ENCODE results near the gene PLEKHA1. TPM values are rescaled to one million over a fixed set of nuclear protein-coding genes. Genes with fewer than 3 reads are reported as not detected.

PLEKHA1 gene
- total RNA-seq, 5 donors from 2014 or later (not counting 1 experiment from before 2014, with no cell fraction given) = 36.8 to 58.6 (median 40.5) TPM

DNA sequence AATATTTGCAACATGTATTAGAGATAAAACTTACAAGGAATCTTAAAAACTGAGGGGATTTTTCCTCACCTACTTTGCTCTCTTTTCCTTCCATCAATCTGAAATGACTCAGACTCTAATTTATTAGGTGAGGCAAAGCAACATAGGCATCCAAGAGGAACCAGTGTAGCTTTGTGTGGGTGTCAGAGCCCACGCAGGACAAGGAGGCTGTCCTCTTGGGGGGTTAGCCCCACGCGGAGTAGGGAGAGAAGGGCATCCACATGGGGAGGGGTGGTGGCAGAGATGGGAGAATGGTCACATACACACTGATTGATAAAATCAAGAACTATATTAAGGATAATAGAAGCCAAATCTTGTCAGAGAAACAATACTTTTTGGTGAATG lies 46.1 kb downstream of the PLEKHA1 start:
- H3K27me3 ChIP-seq (replicated peaks in 1 of 2; ENCODE audit: control insufficient read depth in 2 of 2, extremely low read depth in 1 of 2, insufficient read depth in 2 of 2, low read length in 1 of 2) = no peaks in the 10 kb centered on the region
- H3K27ac Mint-ChIP-seq = peak overlapping the region; percentile 90 to 94
- ChIA-PET CTCF (no interaction called here), POLR2A (interaction anchor here in 1 of 2 donors (0.6 kb wide), 1 partner anchor 47 kb away, joined by 3 read pairs; no protein-coding TSS in a partner anchor)
- peak overlapping the region; percentile 57 for H3K27ac ChIP-seq (ENCODE audit: low read length)
- no peaks in the 10 kb centered on the region for H3K9me3 Mint-ChIP-seq
- H3K9me3 ChIP-seq = no peaks in the 10 kb centered on the region
- H3K36me3 Mint-ChIP-seq = peaks cover 32% of the 10 kb centered on the region
- H3K4me3 Mint-ChIP-seq = peak overlapping the region in 1 of 3 donors; percentile 53
- peaks cover 57 to 83% (median 82%) of the 10 kb centered on the region in 3 donors for H3K4me1 Mint-ChIP-seq
- no peaks in the 10 kb centered on the region for H3K27me3 Mint-ChIP-seq
- H3K4me1 ChIP-seq (ENCODE audit: control insufficient read depth in 1 of 2, extremely low read depth in 1 of 2, insufficient read depth in 2 of 2, low read length in 2 of 2) = peaks cover 45 to 50% of the 10 kb centered on the region in 2 experiments
- peaks cover 0 to 14% of the 10 kb centered on the region in 2 donors for H3K36me3 ChIP-seq (ENCODE audit: control insufficient read depth in 2 of 2, extremely low read depth in 1 of 2, insufficient read depth in 1 of 2, low read length in 1 of 2)
- WGBS (ENCODE audit: insufficient coverage) = no CpG with 5 or more reads among the region's 3 CpGs
- DNase-seq (no peak), ATAC-seq (replicated peaks in 1 of 4) (no peak)
- no peak overlapping the region for H3K4me3 ChIP-seq (ENCODE audit: control insufficient read depth in 1 of 2, extremely low read depth in 1 of 2, low read length in 1 of 2)

DNA sequence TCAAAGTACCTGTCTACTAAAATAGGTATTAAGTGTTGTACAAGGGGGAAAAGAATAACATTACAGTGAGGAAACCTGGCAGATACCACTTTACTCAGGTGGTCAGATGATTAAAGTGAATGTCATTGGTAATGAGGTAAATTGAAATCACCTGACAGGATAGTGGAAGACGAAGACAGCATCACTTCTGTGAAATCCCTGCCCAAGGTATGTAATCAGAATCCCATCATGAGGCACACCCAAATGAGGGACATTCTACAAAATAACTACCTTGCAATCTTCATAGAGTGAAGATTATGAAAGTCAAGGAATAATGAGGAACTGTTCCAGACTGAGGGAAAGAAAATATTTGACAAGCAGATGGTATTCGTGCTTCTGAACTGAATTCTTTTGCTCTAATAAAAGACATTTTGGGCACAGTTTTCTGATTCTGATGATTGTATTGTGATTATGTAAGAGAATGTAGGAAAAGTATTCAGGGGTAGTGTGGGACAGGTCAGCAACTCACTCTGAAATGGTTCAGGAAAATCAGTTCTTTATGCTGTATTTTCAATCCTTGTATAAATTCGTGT lies 46.6 kb downstream of the PLEKHA1 start:
- Mint-ChIP-seq H3K36me3 (peaks cover 31% of the 10 kb centered on the region), H3K4me3 (peak overlapping the region in 2 of 3 donors; percentile 5 to 53), H3K9me3 (no peaks in the 10 kb centered on the region), H3K27ac (peak overlapping the region; percentile 90 to 94), H3K27me3 (no peaks in the 10 kb centered on the region), H3K4me1 (peaks cover 52 to 81% (median 79%) of the 10 kb centered on the region in 3 donors)
- peaks cover 43 to 44% of the 10 kb centered on the region in 2 experiments for H3K4me1 ChIP-seq (ENCODE audit: control insufficient read depth in 1 of 2, extremely low read depth in 1 of 2, insufficient read depth in 2 of 2, low read length in 2 of 2)
- H3K4me3 ChIP-seq (ENCODE audit: control insufficient read depth in 1 of 2, extremely low read depth in 1 of 2, low read length in 1 of 2) = no peak overlapping the region
- ATAC-seq (replicated peaks in 1 of 4) = peak in 1 of 4 experiments; percentile 43
- no peaks in the 10 kb centered on the region for H3K9me3 ChIP-seq
- peak overlapping the region; percentile 57 for H3K27ac ChIP-seq (ENCODE audit: low read length)
- ChIA-PET POLR2A (interaction anchor here in 1 of 2 donors (0.6 kb wide), 1 partner anchor 48 kb away, joined by 3 read pairs; no protein-coding TSS in a partner anchor), CTCF (interaction anchor here in 1 of 2 donors (0.8 to 1.4 kb wide), 2 partner anchors 7 to 10 kb away, joined by 3 read pairs; no protein-coding TSS in a partner anchor)
- peak in 2 of 35 experiments; percentile 9 to 40 for DNase-seq
- peaks cover 0 to 9% of the 10 kb centered on the region in 2 donors for H3K36me3 ChIP-seq (ENCODE audit: control insufficient read depth in 2 of 2, extremely low read depth in 1 of 2, insufficient read depth in 1 of 2, low read length in 1 of 2)
- H3K27me3 ChIP-seq (replicated peaks in 1 of 2; ENCODE audit: control insufficient read depth in 2 of 2, extremely low read depth in 1 of 2, insufficient read depth in 2 of 2, low read length in 1 of 2) = no peaks in the 10 kb centered on the region
- 89% methylated on average over 1 of the region's 3 CpGs for WGBS (ENCODE audit: insufficient coverage)

DNA sequence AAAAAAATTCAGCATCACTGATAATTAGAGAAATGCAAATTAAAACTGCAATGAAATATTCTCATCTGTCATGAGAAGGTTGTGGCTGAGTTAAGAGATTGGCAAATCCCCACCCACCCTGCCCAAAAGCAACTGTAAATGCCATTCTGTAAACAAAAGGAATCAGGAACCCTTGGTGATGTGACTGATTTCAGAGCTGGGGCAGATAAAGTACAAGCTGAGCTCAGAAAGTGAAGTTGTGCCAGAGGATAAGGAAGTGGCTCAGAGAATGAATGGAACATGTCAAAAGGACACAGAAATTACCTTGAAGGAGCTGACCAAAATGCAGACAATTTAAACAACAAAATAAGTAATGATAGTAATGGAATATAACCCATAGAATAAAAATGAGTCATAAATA lies 47.2 kb downstream of the PLEKHA1 start:
- no peak overlapping the region for H3K4me3 Mint-ChIP-seq
- ATAC-seq (replicated peaks in 1 of 4) (no peak), DNase-seq (no peak)
- H3K4me1 Mint-ChIP-seq = peaks cover 47 to 77% (median 75%) of the 10 kb centered on the region in 3 donors
- ChIA-PET CTCF (interaction anchor here (0.6 to 1.4 kb wide), 4 partner anchors 8 to 1975 kb away, joined by 3 to 4 read pairs (median 3); no protein-coding TSS in a partner anchor), POLR2A (no interaction called here)
- no peak overlapping the region for H3K4me3 ChIP-seq (ENCODE audit: control insufficient read depth in 1 of 2, extremely low read depth in 1 of 2, low read length in 1 of 2)
- H3K27me3 ChIP-seq (replicated peaks in 1 of 2; ENCODE audit: control insufficient read depth in 2 of 2, extremely low read depth in 1 of 2, insufficient read depth in 2 of 2, low read length in 1 of 2) = no peaks in the 10 kb centered on the region
- H3K36me3 Mint-ChIP-seq = peaks cover 32% of the 10 kb centered on the region
- peaks cover 0 to 10% of the 10 kb centered on the region in 2 donors for H3K36me3 ChIP-seq (ENCODE audit: control insufficient read depth in 2 of 2, extremely low read depth in 1 of 2, insufficient read depth in 1 of 2, low read length in 1 of 2)
- H3K9me3 ChIP-seq = no peaks in the 10 kb centered on the region
- H3K4me1 ChIP-seq (ENCODE audit: control insufficient read depth in 1 of 2, extremely low read depth in 1 of 2, insufficient read depth in 2 of 2, low read length in 2 of 2) = peaks cover 39 to 40% of the 10 kb centered on the region in 2 experiments
- no peaks in the 10 kb centered on the region for H3K27me3 Mint-ChIP-seq
- peak overlapping the region; percentile 85 to 91 for H3K27ac Mint-ChIP-seq
- no peaks in the 10 kb centered on the region for H3K9me3 Mint-ChIP-seq
- H3K27ac ChIP-seq (ENCODE audit: low read length) = peak overlapping the region; percentile 57

DNA sequence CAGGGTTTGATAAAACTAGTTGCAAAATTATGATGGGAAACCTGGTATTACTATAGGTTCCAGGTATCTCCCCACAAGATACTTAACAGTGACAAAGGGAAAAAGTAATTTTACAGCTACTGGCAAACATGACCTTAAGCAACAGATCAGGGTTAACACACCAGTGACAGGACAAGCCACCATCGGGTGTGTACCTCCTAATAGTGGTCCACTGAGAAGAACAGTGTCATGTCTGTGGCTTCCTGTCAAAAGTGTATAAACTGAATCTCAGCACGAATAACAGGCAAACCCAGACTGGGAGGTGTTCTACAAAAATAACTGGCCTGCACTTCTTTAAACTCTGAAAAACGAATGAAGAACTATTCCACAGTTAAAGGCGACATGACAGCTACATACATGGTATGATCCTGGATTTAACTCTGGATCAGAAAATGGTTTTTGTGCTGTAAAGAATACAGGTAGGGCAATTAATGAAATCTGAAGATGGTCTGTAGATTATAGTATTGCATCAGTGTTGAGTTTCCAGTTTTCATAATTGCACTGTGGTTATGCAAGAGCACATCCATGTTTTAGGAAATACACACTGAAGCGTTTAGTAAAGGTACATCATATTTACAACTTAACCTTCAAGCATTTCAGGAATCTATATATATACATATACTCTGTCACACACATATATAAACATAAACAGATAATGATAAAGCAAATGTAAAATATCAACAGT lies 47.9 kb downstream of the PLEKHA1 start:
- WGBS (ENCODE audit: insufficient coverage) = 0% methylated on average over 2 of the region's 5 CpGs
- H3K4me1 ChIP-seq (ENCODE audit: control insufficient read depth in 1 of 2, extremely low read depth in 1 of 2, insufficient read depth in 2 of 2, low read length in 2 of 2) = peaks cover 37 to 38% of the 10 kb centered on the region in 2 experiments
- peak overlapping the region; percentile 85 to 91 for H3K27ac Mint-ChIP-seq

DNA sequence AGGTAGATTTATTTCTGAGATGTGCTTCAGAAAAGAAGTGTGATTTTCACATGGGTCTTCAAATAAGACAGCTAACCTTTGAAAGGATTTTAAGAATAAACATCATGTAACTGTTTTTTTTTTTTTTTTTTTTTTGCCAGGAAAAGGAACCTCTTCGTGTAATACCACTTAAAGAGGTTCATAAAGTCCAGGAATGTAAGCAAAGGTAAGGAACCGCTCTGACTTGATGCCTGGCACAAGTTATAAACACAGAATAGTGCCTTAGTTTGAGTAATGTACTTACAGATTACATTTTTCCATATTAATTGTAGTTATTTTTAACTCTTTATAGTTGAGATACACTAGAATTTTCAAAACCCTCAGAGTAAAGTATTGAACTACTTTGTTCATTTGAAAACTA lies 49.6 kb downstream of the PLEKHA1 start:
- no peaks in the 10 kb centered on the region for H3K27me3 Mint-ChIP-seq
- CTCF ChIA-PET = interaction anchor here (0.5 to 1.2 kb wide), 4 partner anchors 11 to 281 kb away, joined by 3 to 7 read pairs (median 5); no protein-coding TSS in a partner anchor
- peaks cover 40 to 67% (median 65%) of the 10 kb centered on the region in 3 donors for H3K4me1 Mint-ChIP-seq
- H3K36me3 Mint-ChIP-seq = peaks cover 34% of the 10 kb centered on the region
- POLR2A ChIA-PET = no interaction called here
- Histone ChIP-seq H3K4me1 (ENCODE audit: control insufficient read depth in 1 of 2, extremely low read depth in 1 of 2, insufficient read depth in 2 of 2, low read length in 2 of 2) (peaks cover 26 to 32% of the 10 kb centered on the region in 2 experiments), H3K9me3 (no peaks in the 10 kb centered on the region), H3K4me3 (ENCODE audit: control insufficient read depth in 1 of 2, extremely low read depth in 1 of 2, low read length in 1 of 2) (no peak overlapping the region), H3K27me3 (replicated peaks in 1 of 2; ENCODE audit: control insufficient read depth in 2 of 2, extremely low read depth in 1 of 2, insufficient read depth in 2 of 2, low read length in 1 of 2) (no peaks in the 10 kb centered on the region), H3K27ac (ENCODE audit: low read length) (peak overlapping the region; percentile 21), H3K36me3 (ENCODE audit: control insufficient read depth in 2 of 2, extremely low read depth in 1 of 2, insufficient read depth in 1 of 2, low read length in 1 of 2) (peaks cover 0 to 11% of the 10 kb centered on the region in 2 donors)
- H3K4me3 Mint-ChIP-seq = no peak overlapping the region
- peak overlapping the region; percentile 45 to 72 for H3K27ac Mint-ChIP-seq
- no peaks in the 10 kb centered on the region for H3K9me3 Mint-ChIP-seq
- no CpG with 5 or more reads among the region's 2 CpGs for WGBS (ENCODE audit: insufficient coverage)
- DNase-seq (no peak), ATAC-seq (replicated peaks in 1 of 4) (no peak)

More for the DNA sequence above, 47.9 kb downstream of the PLEKHA1 start:
- H3K4me1 Mint-ChIP-seq = peaks cover 47 to 77% (median 75%) of the 10 kb centered on the region in 3 donors
- ChIA-PET CTCF (interaction anchor here (0.6 to 1.4 kb wide), 5 partner anchors 9 to 1974 kb away, joined by 3 to 4 read pairs (median 3); no protein-coding TSS in a partner anchor), POLR2A (no interaction called here)
- peak overlapping the region in 2 of 3 donors; percentile 39 to 48 for H3K4me3 Mint-ChIP-seq
- H3K27me3 Mint-ChIP-seq = no peaks in the 10 kb centered on the region
- peak overlapping the region; percentile 57 for H3K27ac ChIP-seq (ENCODE audit: low read length)
- no peaks in the 10 kb centered on the region for H3K9me3 Mint-ChIP-seq
- peaks cover 37% of the 10 kb centered on the region for H3K36me3 Mint-ChIP-seq
- H3K27me3 ChIP-seq (replicated peaks in 1 of 2; ENCODE audit: control insufficient read depth in 2 of 2, extremely low read depth in 1 of 2, insufficient read depth in 2 of 2, low read length in 1 of 2) = no peaks in the 10 kb centered on the region
- H3K36me3 ChIP-seq (ENCODE audit: control insufficient read depth in 2 of 2, extremely low read depth in 1 of 2, insufficient read depth in 1 of 2, low read length in 1 of 2) = peaks cover 0 to 12% of the 10 kb centered on the region in 2 donors
- no peaks in the 10 kb centered on the region for H3K9me3 ChIP-seq
- DNase-seq (peak in 26 of 35 experiments; percentile 2 to 57 (median 20)), ATAC-seq (replicated peaks in 1 of 4) (peak; percentile 75 to 92 (median 83))
- H3K4me3 ChIP-seq (ENCODE audit: control insufficient read depth in 1 of 2, extremely low read depth in 1 of 2, low read length in 1 of 2) = no peak overlapping the region

DNA sequence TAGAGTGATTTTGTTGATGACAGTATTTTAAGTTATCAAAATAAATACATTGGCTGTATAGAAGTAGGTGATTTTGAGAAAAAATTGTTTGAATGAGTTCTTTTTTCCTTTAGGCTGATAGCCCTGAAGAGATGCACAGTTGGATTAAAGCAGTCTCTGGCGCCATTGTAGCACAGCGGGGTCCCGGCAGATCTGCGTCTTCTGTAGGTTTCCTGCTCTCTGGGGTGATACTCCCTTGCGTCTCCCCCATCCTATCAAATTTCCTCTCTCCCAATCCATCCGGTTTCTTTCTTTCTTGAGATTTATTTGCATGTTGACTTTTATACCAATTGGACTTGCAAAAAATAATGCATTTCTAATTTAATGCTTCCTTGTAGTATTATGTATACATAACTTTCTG lies 52.3 kb downstream of the PLEKHA1 start:
- Histone ChIP-seq H3K4me1 (ENCODE audit: control insufficient read depth in 1 of 2, extremely low read depth in 1 of 2, insufficient read depth in 2 of 2, low read length in 2 of 2) (peaks cover 4 to 15% of the 10 kb centered on the region in 2 experiments), H3K36me3 (ENCODE audit: control insufficient read depth in 2 of 2, extremely low read depth in 1 of 2, insufficient read depth in 1 of 2, low read length in 1 of 2) (peaks cover 0 to 24% of the 10 kb centered on the region in 2 donors), H3K4me3 (ENCODE audit: control insufficient read depth in 1 of 2, extremely low read depth in 1 of 2, low read length in 1 of 2) (no peak overlapping the region), H3K9me3 (no peaks in the 10 kb centered on the region), H3K27ac (ENCODE audit: low read length) (no peak overlapping the region), H3K27me3 (replicated peaks in 1 of 2; ENCODE audit: control insufficient read depth in 2 of 2, extremely low read depth in 1 of 2, insufficient read depth in 2 of 2, low read length in 1 of 2) (no peaks in the 10 kb centered on the region)
- ChIA-PET POLR2A (no interaction called here), CTCF (no interaction called here)
- 100% methylated on average over 1 of the region's 6 CpGs for WGBS (ENCODE audit: insufficient coverage)
- H3K36me3 Mint-ChIP-seq = peaks cover 31% of the 10 kb centered on the region
- ATAC-seq (replicated peaks in 1 of 4) = no peak
- H3K27me3 Mint-ChIP-seq = no peaks in the 10 kb centered on the region
- H3K9me3 Mint-ChIP-seq = no peaks in the 10 kb centered on the region
- DNase-seq = no peak
- peaks cover 25 to 42% (median 40%) of the 10 kb centered on the region in 3 donors for H3K4me1 Mint-ChIP-seq
- H3K4me3 Mint-ChIP-seq = peak overlapping the region in 1 of 3 donors; percentile 25
- H3K27ac Mint-ChIP-seq = peak overlapping the region; percentile 83 to 87

All from T-cell (primary cell).